ENCODE measurements around the gene ARHGAP26.

DNA sequence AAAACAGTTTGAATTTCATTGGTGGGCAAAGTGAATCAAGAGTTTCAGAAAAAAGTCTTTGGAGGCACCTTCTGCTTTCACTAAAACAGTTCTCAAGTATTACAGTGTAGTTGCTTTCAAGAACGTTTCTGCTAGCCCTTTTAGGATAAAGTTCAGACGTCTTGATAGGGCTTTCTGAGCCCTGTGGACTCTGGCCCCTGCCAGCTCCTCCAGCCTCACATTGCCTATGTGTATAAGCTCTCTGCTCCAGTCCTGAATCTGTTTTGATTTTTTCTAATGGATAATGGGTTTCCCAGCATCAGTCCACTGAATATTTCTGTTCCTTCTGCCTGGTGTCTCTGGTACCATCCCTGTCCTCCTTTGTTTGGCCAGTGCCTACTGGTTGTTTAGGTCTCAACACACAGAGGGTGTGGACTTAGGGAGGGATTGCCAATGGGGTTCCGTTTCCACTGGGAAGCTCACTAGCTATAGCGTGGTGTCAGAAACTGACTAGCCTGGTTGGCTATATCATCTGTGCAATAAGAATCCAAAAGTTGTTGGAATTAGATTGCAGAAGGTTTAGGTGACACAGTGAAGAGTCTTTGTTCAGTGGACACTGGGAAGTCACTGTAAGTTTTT is 26.4 kb downstream of the ARHGAP26 start:
- TF ChIP-seq, protein P1, sequence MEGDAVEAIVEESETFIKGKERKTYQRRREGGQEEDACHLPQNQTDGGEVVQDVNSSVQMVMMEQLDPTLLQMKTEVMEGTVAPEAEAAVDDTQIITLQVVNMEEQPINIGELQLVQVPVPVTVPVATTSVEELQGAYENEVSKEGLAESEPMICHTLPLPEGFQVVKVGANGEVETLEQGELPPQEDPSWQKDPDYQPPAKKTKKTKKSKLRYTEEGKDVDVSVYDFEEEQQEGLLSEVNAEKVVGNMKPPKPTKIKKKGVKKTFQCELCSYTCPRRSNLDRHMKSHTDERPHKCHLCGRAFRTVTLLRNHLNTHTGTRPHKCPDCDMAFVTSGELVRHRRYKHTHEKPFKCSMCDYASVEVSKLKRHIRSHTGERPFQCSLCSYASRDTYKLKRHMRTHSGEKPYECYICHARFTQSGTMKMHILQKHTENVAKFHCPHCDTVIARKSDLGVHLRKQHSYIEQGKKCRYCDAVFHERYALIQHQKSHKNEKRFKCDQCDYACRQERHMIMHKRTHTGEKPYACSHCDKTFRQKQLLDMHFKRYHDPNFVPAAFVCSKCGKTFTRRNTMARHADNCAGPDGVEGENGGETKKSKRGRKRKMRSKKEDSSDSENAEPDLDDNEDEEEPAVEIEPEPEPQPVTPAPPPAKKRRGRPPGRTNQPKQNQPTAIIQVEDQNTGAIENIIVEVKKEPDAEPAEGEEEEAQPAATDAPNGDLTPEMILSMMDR (IDR thresholded peaks at IDR 0.05) = no peak
- TF ChIP-seq POLR2A (IDR thresholded peaks at IDR 0.05) (no peak), EP300 (IDR thresholded peaks at IDR 0.05) (no peak)
